CD4-positive, CD25-positive, alpha-beta regulatory T cell (primary cell): Measurements from ENCODE around the gene MICAL3. TPM values are rescaled to one million over a fixed set of nuclear protein-coding genes. Genes with fewer than 3 reads are reported as not detected.

Experiments used
- ATAC-seq, 2 donors: fragments of 150-1000 bp; cut with Tn5 transposase; one replicate each; pipeline ENCODE4 v1.10.0; 2021; ENCODE audit warnings: low read depth in 2 of 2, moderate number of reproducible peaks in 2 of 2, moderate library complexity in 1 of 2
- DNase-seq, 3 donors: peaks; one replicate each; pipeline versions ENCODE4 v3.0.0 to v3.0.0-alpha.2; 2012 to 2022; ENCODE audit warnings: mixed read lengths in 1 of 3
- H3K27ac ChIP-seq: one replicate; pipeline ENCODE4 v1.7.0; 2013; ENCODE audit warnings: mild to moderate bottlenecking, low read length; ENCODE audit not compliant: insufficient read depth, poor library complexity, severe bottlenecking
- H3K27me3 ChIP-seq: one replicate; pipeline ENCODE4 v1.7.0; 2013; ENCODE audit warnings: low read length; ENCODE audit not compliant: control insufficient read depth, insufficient read depth
- H3K36me3 ChIP-seq: one replicate; pipeline ENCODE4 v1.7.0; 2013; ENCODE audit warnings: mild to moderate bottlenecking, low read length, moderate library complexity; ENCODE audit not compliant: control insufficient read depth, insufficient read depth
- H3K4me1 ChIP-seq: 2 replicates; pipeline ENCODE4 v1.7.0; 2013; ENCODE audit warnings: mild to moderate bottlenecking, low read length; ENCODE audit not compliant: insufficient read depth, control insufficient read depth, poor library complexity, severe bottlenecking
- H3K4me3 ChIP-seq: one replicate; pipeline ENCODE4 v1.7.0; 2013; ENCODE audit warnings: low read depth, mild to moderate bottlenecking, low read length, moderate library complexity
- H3K9me3 ChIP-seq, 2 experiments: 1 replicate in 1 of 2; 2 replicates in 1 of 2; pipeline ENCODE4 v1.7.0; 2013; ENCODE audit warnings: low read length in 2 of 2, mild to moderate bottlenecking in 1 of 2, moderate library complexity in 1 of 2; ENCODE audit not compliant: control insufficient read depth in 2 of 2
- H3K27ac Mint-ChIP-seq, 3 donors: one replicate each; pipeline ENCODE4 v1.8.0; 2020 to 2022; ENCODE audit warnings: mild to moderate bottlenecking in 3 of 3, mixed read lengths in 3 of 3, moderate library complexity in 2 of 3
- H3K27me3 Mint-ChIP-seq: one replicate; pipeline ENCODE4 v1.8.0; 2022; ENCODE audit warnings: mild to moderate bottlenecking, mixed read lengths
- H3K36me3 Mint-ChIP-seq: one replicate; pipeline ENCODE4 v1.8.0; 2020; ENCODE audit warnings: mixed read lengths
- H3K4me1 Mint-ChIP-seq, 4 donors: one replicate each; pipeline ENCODE4 v1.8.0; 2020 to 2022; ENCODE audit warnings: mixed read lengths in 4 of 4, mild to moderate bottlenecking in 1 of 4
- H3K4me3 Mint-ChIP-seq, 4 donors: one replicate each; pipeline ENCODE4 v1.8.0; 2020 to 2022; ENCODE audit warnings: mild to moderate bottlenecking in 4 of 4, mixed read lengths in 4 of 4, moderate library complexity in 3 of 4
- H3K9me3 Mint-ChIP-seq, 7 donors: one replicate each; pipeline ENCODE4 v1.8.0; 2020 to 2022; ENCODE audit warnings: mixed read lengths in 7 of 7, mild to moderate bottlenecking in 3 of 7, moderate library complexity in 2 of 7
- polyA plus RNA-seq, 4 donors: library from polyadenylated mRNA; unstranded; fragments of 300-500 nt; fragmentation: Illumina TruSeq; gene quantifications; one replicate each; pipeline ENCODE4 v1.2.3, GENCODE V29; 2021
- total RNA-seq: library from RNA; stranded (reverse); gene quantifications from one replicate; pipeline ENCODE4 v1.2.3, GENCODE V29; 2022

The MICAL3 gene
- total and polyA plus RNA-seq, 5 donors from 2014 or later, result 0.71 to 39.9 (median 1.8) TPM

- DNase-seq (no peak), ATAC-seq (no peak)
- peak overlapping the region in 1 of 3 donors; percentile 34 for H3K27ac Mint-ChIP-seq
- Histone ChIP-seq H3K4me1 (peaks cover 9% of the 10 kb centered on the region), H3K4me3 (no peak overlapping the region), H3K36me3 (no peaks in the 10 kb centered on the region), H3K27ac (no peak overlapping the region), H3K27me3 (no peaks in the 10 kb centered on the region), H3K9me3 (no peaks in the 10 kb centered on the region)
- peaks cover 0 to 3% (median 0%) of the 10 kb centered on the region in 7 donors for H3K9me3 Mint-ChIP-seq
- peaks cover 0 to 6% (median 3%) of the 10 kb centered on the region in 4 donors for H3K4me1 Mint-ChIP-seq
- H3K27me3 Mint-ChIP-seq, result no peaks in the 10 kb centered on the region
- no peak overlapping the region for H3K4me3 Mint-ChIP-seq
- H3K36me3 Mint-ChIP-seq, result no peaks in the 10 kb centered on the region
These were observed 110.5 kb downstream of the MICAL3 start for GRCh38 chr22:17913801-17914347.

- H3K27me3 ChIP-seq, result no peaks in the 10 kb centered on the region
- ATAC-seq (no peak), DNase-seq (no peak)
- Mint-ChIP-seq H3K4me3 (no peak overlapping the region), H3K4me1 (peaks cover 0 to 6% (median 3%) of the 10 kb centered on the region in 4 donors), H3K36me3 (no peaks in the 10 kb centered on the region), H3K27ac (peak overlapping the region in 1 of 3 donors; percentile 26), H3K9me3 (peaks cover 0 to 3% (median 0%) of the 10 kb centered on the region in 7 donors), H3K27me3 (no peaks in the 10 kb centered on the region)
- no peaks in the 10 kb centered on the region for H3K36me3 ChIP-seq
- H3K4me3 ChIP-seq, result no peak overlapping the region
- no peak overlapping the region for H3K27ac ChIP-seq
- no peaks in the 10 kb centered on the region for H3K9me3 ChIP-seq
- peaks cover 7% of the 10 kb centered on the region for H3K4me1 ChIP-seq
These were observed 111.2 kb downstream of the MICAL3 start for GRCh38 chr22:17912945-17913721.

DNA sequence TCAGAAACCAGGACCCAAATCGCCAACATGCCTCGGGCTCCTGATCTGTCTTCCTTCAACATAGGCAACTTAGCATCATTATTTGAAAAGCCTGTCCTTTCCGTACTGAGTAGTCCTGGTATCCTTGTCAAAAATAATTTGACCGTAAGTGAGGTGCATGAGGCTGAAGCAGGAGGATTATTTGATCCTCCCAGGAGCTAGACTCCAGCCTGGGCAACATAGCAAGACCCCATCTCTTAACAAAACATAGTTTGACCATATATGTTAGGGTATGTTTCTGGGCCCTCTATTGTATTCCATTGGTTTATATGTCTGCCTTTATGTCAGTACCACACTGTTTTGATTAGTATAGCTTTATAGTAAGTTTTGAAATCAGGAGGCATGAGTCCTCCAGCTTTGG is 112.5 kb downstream of the MICAL3 start:
- H3K9me3 Mint-ChIP-seq, result peaks cover 0 to 3% (median 0%) of the 10 kb centered on the region in 7 donors
- H3K4me3 ChIP-seq, result no peak overlapping the region
- H3K4me1 Mint-ChIP-seq, result peaks cover 0 to 6% (median 3%) of the 10 kb centered on the region in 4 donors
- no peaks in the 10 kb centered on the region for H3K27me3 ChIP-seq
- no peak for ATAC-seq
- H3K4me3 Mint-ChIP-seq, result no peak overlapping the region
- no peaks in the 10 kb centered on the region for H3K9me3 ChIP-seq
- no peak overlapping the region for H3K27ac ChIP-seq
- H3K36me3 ChIP-seq, result no peaks in the 10 kb centered on the region
- peaks cover 7% of the 10 kb centered on the region for H3K36me3 Mint-ChIP-seq
- no peak overlapping the region for H3K27ac Mint-ChIP-seq
- H3K27me3 Mint-ChIP-seq, result no peaks in the 10 kb centered on the region
- no peak for DNase-seq
- H3K4me1 ChIP-seq, result no peaks in the 10 kb centered on the region

- peaks cover 0 to 3% (median 0%) of the 10 kb centered on the region in 7 donors for H3K9me3 Mint-ChIP-seq
- Histone ChIP-seq H3K27me3 (no peaks in the 10 kb centered on the region), H3K4me1 (no peaks in the 10 kb centered on the region), H3K4me3 (no peak overlapping the region), H3K9me3 (no peaks in the 10 kb centered on the region), H3K36me3 (peaks cover 1% of the 10 kb centered on the region), H3K27ac (no peak overlapping the region)
- H3K36me3 Mint-ChIP-seq, result peaks cover 9% of the 10 kb centered on the region
- no peak overlapping the region for H3K4me3 Mint-ChIP-seq
- H3K27me3 Mint-ChIP-seq, result no peaks in the 10 kb centered on the region
- no peak overlapping the region for H3K27ac Mint-ChIP-seq
- peaks cover 0 to 6% (median 3%) of the 10 kb centered on the region in 4 donors for H3K4me1 Mint-ChIP-seq
- ATAC-seq, result no peak
- no peak for DNase-seq
These were observed 113.1 kb downstream of the MICAL3 start for GRCh38 chr22:17911312-17911705.

DNA sequence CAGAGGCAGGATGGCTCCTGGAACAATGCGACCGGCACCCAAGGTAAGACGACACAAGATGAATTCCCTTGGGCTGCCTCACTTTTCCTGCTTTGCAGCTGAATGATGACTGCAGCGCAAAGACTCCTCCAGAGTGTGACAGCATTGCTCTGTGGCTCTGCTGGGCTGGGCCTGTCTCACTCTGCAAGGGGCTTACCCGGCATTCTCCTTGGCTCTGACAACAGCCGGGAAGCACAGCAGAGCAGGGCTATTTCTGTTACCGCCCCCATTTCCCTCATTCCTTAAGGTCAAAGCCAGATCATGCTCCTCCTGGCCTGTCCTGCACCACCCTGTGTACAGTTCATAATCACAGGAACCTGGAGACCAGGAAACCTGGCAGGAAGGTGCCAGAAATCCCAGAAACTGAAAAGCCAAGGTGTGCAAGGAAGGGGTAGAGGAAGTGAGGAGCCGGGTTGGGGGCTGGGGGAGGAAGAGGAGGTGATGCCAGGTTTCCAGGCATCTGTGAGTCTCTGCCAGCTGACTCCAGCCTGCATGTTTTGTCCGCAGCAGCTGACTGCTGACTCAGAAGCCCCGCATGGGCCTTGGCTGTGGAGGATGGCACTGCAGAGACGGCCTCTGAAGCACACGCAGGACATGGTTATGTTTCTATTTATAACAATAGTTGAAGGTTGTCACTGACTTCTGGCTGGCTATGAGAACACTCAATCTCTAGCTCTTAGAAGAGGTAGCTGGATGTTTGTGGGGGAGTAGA is 113.6 kb downstream of the MICAL3 start:
- Mint-ChIP-seq H3K9me3 (peaks cover 0 to 3% (median 0%) of the 10 kb centered on the region in 7 donors), H3K36me3 (peaks cover 13% of the 10 kb centered on the region), H3K4me3 (no peak overlapping the region), H3K27ac (peak overlapping the region in 1 of 3 donors; percentile 78), H3K27me3 (no peaks in the 10 kb centered on the region), H3K4me1 (peaks cover 0 to 6% (median 3%) of the 10 kb centered on the region in 4 donors)
- Histone ChIP-seq H3K36me3 (peaks cover 7% of the 10 kb centered on the region), H3K9me3 (no peaks in the 10 kb centered on the region), H3K27me3 (no peaks in the 10 kb centered on the region), H3K4me3 (no peak overlapping the region), H3K4me1 (no peaks in the 10 kb centered on the region), H3K27ac (no peak overlapping the region)
- no peak for DNase-seq
- no peak for ATAC-seq

DNA sequence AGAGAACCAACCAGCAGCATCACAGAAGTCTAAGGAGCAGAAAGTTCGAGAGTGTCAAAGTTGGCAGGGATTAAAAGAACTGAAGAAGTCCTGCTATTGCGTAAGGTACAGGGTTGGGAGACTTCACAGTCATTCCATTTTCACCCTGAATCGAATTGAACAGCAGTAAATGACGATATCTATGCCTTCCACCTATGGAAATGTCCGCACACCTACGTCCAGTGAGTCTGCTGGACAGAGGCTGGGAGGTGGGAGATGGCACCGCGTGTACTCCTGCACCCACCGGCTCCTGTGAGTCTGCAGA is 116.7 kb downstream of the MICAL3 start:
- no peak for ATAC-seq

DNA sequence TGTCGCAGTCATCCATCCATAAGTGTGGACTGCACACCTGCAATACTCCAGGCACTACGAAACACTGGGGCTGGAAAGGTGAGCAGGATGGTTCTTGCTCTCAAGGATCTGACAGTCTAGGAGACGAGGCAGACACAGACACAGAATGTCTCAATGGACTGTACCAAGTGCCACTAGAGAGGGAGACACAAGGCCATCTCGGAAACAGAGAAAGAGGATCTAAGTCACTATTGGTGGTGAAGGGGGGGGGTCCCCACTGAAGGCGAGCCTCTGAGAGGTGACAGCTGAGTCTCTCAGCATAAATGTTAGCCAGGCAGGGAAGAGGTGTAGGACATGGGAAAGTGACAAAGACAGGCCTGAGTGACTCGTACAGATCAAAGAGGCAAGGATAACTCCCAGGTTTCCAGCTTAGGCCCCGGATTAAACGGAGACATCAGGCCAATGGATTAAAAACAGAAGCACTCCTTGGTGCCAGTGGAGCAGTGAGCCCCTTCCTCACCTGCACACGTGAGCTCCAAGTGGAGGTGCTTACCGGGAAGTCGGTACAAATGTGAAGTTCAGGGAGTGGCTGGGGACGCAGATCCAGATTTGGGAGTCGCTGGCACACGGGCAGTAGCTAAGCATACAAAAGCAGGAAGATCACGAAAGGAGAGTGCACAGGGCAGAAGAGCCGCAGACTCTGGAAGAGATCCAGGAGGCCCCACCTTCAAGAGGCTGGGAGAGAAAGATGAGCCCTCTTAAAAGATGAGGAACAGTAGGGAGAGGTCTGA is 117.2 kb downstream of the MICAL3 start:
- H3K36me3 ChIP-seq, result peaks cover 24% of the 10 kb centered on the region
- no peaks in the 10 kb centered on the region for H3K9me3 Mint-ChIP-seq
- H3K27ac Mint-ChIP-seq, result peak overlapping the region in 2 of 3 donors; percentile 36 to 83
- peaks cover 0 to 11% (median 4%) of the 10 kb centered on the region in 4 donors for H3K4me1 Mint-ChIP-seq
- no peak overlapping the region for H3K4me3 ChIP-seq
- no peak for ATAC-seq
- no peak overlapping the region for H3K4me3 Mint-ChIP-seq
- peaks cover 29% of the 10 kb centered on the region for H3K36me3 Mint-ChIP-seq
- H3K27me3 ChIP-seq, result no peaks in the 10 kb centered on the region
- DNase-seq, result no peak
- H3K27ac ChIP-seq, result no peak overlapping the region
- no peaks in the 10 kb centered on the region for H3K4me1 ChIP-seq
- H3K9me3 ChIP-seq, result no peaks in the 10 kb centered on the region
- no peaks in the 10 kb centered on the region for H3K27me3 Mint-ChIP-seq

More for the DNA sequence above, 116.7 kb downstream of the MICAL3 start:
- H3K36me3 Mint-ChIP-seq, result peaks cover 27% of the 10 kb centered on the region
- no peaks in the 10 kb centered on the region for H3K27me3 Mint-ChIP-seq
- DNase-seq, result no peak
- Histone ChIP-seq H3K27ac (no peak overlapping the region), H3K9me3 (no peaks in the 10 kb centered on the region), H3K4me3 (no peak overlapping the region), H3K4me1 (no peaks in the 10 kb centered on the region), H3K36me3 (peaks cover 24% of the 10 kb centered on the region), H3K27me3 (no peaks in the 10 kb centered on the region)
- H3K27ac Mint-ChIP-seq, result peak overlapping the region in 1 of 3 donors; percentile 83
- peaks cover 0 to 11% (median 4%) of the 10 kb centered on the region in 4 donors for H3K4me1 Mint-ChIP-seq
- H3K4me3 Mint-ChIP-seq, result no peak overlapping the region
- no peaks in the 10 kb centered on the region for H3K9me3 Mint-ChIP-seq
